Endothelial cell (in vitro differentiated cells): ENCODE measurements around the gene ACKR1. TPM values are rescaled to one million over a fixed set of nuclear protein-coding genes. Genes with fewer than 3 reads are reported as not detected.

Source experiments
- DNase-seq: peaks from one replicate; pipeline ENCODE4 v3.0.0; 2021; ENCODE audit warnings: low spot score
- H3K27ac Mint-ChIP-seq: one replicate; pipeline ENCODE4 v1.8.0; 2021; ENCODE audit warnings: mixed read lengths, inconsistent platforms; ENCODE audit not compliant: unreplicated experiment
- H3K27me3 Mint-ChIP-seq: one replicate; pipeline ENCODE4 v1.8.0; 2021; ENCODE audit warnings: mild to moderate bottlenecking, moderate library complexity, mixed read lengths, inconsistent platforms; ENCODE audit not compliant: unreplicated experiment
- H3K36me3 Mint-ChIP-seq: one replicate; pipeline ENCODE4 v1.8.0; 2021; ENCODE audit warnings: mild to moderate bottlenecking, low read depth, mixed read lengths, inconsistent platforms; ENCODE audit not compliant: unreplicated experiment
- H3K4me1 Mint-ChIP-seq: one replicate; pipeline ENCODE4 v1.8.0; 2021; ENCODE audit warnings: mild to moderate bottlenecking, mixed read lengths, inconsistent platforms; ENCODE audit not compliant: unreplicated experiment
- H3K4me3 Mint-ChIP-seq: one replicate; pipeline ENCODE4 v1.8.0; 2021; ENCODE audit warnings: mild to moderate bottlenecking, mixed read lengths, inconsistent platforms; ENCODE audit not compliant: unreplicated experiment
- H3K9me3 Mint-ChIP-seq: one replicate; pipeline ENCODE4 v1.8.0; 2021; ENCODE audit warnings: mixed read lengths, inconsistent platforms; ENCODE audit not compliant: unreplicated experiment
- CTCF ChIP-seq: fragments of 200-600 bp; sonication (generic); IDR thresholded peaks from one replicate; pipeline ENCODE4 v1.5.0; 2021; ENCODE audit warnings: antibody characterized with exemption; ENCODE audit not compliant: unreplicated experiment
- total RNA-seq: library from RNA; stranded (reverse); fragmentation: NEBNext Ultra II Directional; extraction: Animal tissue kit (Norgen Biotek cat#: 25700); gene quantifications from one replicate; pipeline ENCODE4 v1.2.1, GENCODE V29; 2021; ENCODE audit not compliant: unreplicated experiment

ACKR1 gene
- total RNA-seq, 1 donor from 2014 or later: 0.23 TPM

GRCh38 chr1:159163614-159164228 lies 41.0 kb upstream of the ACKR1 start:
- Mint-ChIP-seq H3K9me3 (no peaks in the 10 kb centered on the region), H3K4me1 (peaks cover 4% of the 10 kb centered on the region), H3K27me3 (peaks cover 2% of the 10 kb centered on the region), H3K27ac (no peak overlapping the region), H3K36me3 (no peaks in the 10 kb centered on the region), H3K4me3 (no peak overlapping the region)
- TF ChIP-seq CTCF: no peak
- no peak for DNase-seq

DNA sequence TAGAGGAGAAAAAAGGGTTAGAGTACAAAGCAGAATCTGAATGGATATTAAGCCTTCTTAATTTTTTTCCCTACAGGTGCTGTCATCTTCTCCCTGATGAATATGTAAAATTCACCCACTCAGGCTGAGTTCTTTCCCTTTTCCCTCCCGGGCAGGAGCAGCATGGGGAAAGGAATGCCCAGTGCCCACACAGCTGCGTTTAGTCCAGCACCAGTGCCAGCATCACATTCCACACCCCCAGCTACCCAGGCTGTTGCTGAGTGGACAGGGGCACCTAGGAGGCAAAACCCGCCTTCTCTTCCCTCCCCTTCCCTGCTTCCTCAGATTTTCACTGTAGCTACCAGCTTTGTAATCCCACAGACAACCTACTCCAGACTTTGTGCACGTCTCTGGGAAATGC lies 36.6 kb upstream of the ACKR1 start:
- H3K27me3 Mint-ChIP-seq: peaks cover 14% of the 10 kb centered on the region
- H3K4me1 Mint-ChIP-seq: peaks cover 7% of the 10 kb centered on the region
- no peak overlapping the region for H3K4me3 Mint-ChIP-seq
- H3K27ac Mint-ChIP-seq: no peak overlapping the region
- no peak for DNase-seq
- TF ChIP-seq CTCF: no peak
- peaks cover 4% of the 10 kb centered on the region for H3K9me3 Mint-ChIP-seq
- peaks cover 11% of the 10 kb centered on the region for H3K36me3 Mint-ChIP-seq

- Mint-ChIP-seq H3K27me3 (peaks cover 17% of the 10 kb centered on the region), H3K9me3 (peaks cover 4% of the 10 kb centered on the region), H3K4me3 (peak overlapping the region; percentile 87), H3K36me3 (peaks cover 11% of the 10 kb centered on the region), H3K4me1 (peaks cover 11% of the 10 kb centered on the region), H3K27ac (no peak overlapping the region)
- DNase-seq: no peak
- no peak for TF ChIP-seq CTCF
Observed at GRCh38 chr1:159170639-159171038, 34.0 kb upstream of the ACKR1 start.

DNA sequence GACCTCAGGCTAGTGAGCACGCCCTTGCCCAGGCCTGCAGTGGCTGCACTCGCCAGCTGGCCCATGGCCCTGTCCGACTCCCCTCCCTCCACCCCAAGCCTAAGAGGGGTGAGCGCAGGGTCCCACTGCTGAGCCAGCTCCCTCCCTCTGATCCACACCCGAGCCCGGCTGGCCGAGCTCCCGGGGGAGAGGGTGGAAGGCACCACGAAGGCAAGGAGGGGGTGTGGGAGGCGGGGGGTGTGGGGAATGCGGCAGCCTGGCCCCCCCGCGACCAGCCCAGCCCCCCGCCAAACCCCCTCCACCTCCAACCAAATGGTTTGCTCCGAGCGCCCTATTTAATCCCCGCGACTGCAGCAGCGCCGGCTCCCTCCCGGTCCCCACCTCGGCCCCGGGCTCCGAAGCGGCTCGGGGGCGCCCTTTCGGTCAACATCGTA lies 33.4 kb upstream of the ACKR1 start, which contains the start of gene CADM3:
TSS of gene CADM3 (plus strand) at position 362 of the 434 bp plus-strand sequence. CDS start 151 bp downstream, outside the sequence.
- H3K27me3 Mint-ChIP-seq: peaks cover 17% of the 10 kb centered on the region
- no peak for DNase-seq
- H3K4me1 Mint-ChIP-seq: peaks cover 11% of the 10 kb centered on the region

More for the DNA sequence above, 33.4 kb upstream of the ACKR1 start, which contains the start of gene CADM3:
- TF ChIP-seq CTCF: no peak
- Mint-ChIP-seq H3K36me3 (peaks cover 11% of the 10 kb centered on the region), H3K9me3 (peaks cover 4% of the 10 kb centered on the region), H3K27ac (no peak within 1 kb of the TSS), H3K4me3 (peak within 1 kb of the TSS; percentile 95)
